ENCODE data around the gene FAAP20. TPM values are rescaled to one million over a fixed set of nuclear protein-coding genes. Genes with fewer than 3 reads are reported as not detected.

FAAP20 gene
- total and polyA plus RNA-seq, 2 experiments from 2014 or later, result 79.1 to 167 TPM

DNA sequence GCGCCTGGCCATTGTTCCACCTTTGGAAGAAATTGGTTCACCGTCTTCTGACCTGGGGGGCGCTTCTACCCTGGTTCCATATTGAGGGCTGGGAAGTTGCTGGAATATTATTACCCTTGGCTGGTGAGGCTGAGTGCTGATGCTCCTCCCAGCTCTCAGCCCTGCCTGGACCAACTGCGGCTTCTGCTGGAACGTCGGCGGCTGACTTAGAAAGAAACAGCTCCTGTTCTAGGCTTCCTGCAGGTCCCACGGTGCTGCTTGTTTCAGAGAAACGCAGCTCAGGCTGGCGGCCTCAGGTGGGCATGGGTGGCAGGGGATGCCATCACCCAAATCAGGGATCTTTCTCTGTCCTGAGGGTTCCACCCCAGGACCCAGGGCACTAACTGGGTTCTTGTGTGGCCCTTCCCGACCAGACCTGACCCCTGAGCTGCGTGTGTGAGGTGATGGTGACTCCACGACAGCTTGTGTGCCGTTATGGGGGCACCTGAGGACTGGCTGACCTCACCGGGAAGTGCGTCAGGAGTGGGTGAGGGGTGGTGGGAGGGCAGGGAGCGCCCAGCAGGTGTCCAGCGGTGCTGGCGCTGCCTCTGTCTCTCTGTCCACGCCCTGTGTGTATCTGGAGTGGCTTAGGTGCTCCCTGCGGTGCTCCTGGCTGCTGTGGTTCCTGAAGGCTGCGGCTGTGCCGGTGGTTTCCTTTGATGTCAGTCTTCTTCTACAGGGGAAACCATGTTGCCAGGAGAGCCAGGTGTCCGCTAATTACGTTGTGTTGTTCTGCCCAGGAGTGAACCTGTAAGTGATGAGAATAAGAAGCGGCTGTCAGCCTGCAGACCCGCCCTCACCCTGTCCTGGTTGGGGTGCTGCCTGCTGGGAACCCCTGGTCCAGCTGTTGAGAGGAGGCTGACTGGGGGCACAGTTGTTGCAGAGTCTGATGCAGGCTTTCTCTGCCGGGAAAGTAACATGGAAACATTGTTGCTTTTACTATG is 42.4 kb upstream of the FAAP20 start (continued):
- TF ChIP-seq, protein P1, sequence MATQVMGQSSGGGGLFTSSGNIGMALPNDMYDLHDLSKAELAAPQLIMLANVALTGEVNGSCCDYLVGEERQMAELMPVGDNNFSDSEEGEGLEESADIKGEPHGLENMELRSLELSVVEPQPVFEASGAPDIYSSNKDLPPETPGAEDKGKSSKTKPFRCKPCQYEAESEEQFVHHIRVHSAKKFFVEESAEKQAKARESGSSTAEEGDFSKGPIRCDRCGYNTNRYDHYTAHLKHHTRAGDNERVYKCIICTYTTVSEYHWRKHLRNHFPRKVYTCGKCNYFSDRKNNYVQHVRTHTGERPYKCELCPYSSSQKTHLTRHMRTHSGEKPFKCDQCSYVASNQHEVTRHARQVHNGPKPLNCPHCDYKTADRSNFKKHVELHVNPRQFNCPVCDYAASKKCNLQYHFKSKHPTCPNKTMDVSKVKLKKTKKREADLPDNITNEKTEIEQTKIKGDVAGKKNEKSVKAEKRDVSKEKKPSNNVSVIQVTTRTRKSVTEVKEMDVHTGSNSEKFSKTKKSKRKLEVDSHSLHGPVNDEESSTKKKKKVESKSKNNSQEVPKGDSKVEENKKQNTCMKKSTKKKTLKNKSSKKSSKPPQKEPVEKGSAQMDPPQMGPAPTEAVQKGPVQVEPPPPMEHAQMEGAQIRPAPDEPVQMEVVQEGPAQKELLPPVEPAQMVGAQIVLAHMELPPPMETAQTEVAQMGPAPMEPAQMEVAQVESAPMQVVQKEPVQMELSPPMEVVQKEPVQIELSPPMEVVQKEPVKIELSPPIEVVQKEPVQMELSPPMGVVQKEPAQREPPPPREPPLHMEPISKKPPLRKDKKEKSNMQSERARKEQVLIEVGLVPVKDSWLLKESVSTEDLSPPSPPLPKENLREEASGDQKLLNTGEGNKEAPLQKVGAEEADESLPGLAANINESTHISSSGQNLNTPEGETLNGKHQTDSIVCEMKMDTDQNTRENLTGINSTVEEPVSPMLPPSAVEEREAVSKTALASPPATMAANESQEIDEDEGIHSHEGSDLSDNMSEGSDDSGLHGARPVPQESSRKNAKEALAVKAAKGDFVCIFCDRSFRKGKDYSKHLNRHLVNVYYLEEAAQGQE (IDR thresholded peaks at IDR 0.05; ENCODE audit: unreplicated experiment), result no peak
- no peak for TF ChIP-seq ZNF331 (CRISPR knock-in tag; IDR thresholded peaks at IDR 0.05; ENCODE audit: low read depth)
- no peak for TF ChIP-seq CREB1 (CRISPR knock-in tag; IDR thresholded peaks at IDR 0.05; ENCODE audit: low read depth)
- TF ChIP-seq, protein P2, sequence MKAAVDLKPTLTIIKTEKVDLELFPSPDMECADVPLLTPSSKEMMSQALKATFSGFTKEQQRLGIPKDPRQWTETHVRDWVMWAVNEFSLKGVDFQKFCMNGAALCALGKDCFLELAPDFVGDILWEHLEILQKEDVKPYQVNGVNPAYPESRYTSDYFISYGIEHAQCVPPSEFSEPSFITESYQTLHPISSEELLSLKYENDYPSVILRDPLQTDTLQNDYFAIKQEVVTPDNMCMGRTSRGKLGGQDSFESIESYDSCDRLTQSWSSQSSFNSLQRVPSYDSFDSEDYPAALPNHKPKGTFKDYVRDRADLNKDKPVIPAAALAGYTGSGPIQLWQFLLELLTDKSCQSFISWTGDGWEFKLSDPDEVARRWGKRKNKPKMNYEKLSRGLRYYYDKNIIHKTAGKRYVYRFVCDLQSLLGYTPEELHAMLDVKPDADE (IDR thresholded peaks at IDR 0.05), result no peak
- TF ChIP-seq EZH2phosphoT487 (IDR thresholded peaks at IDR 0.05; ENCODE audit: unreplicated experiment), result no peak

DNA sequence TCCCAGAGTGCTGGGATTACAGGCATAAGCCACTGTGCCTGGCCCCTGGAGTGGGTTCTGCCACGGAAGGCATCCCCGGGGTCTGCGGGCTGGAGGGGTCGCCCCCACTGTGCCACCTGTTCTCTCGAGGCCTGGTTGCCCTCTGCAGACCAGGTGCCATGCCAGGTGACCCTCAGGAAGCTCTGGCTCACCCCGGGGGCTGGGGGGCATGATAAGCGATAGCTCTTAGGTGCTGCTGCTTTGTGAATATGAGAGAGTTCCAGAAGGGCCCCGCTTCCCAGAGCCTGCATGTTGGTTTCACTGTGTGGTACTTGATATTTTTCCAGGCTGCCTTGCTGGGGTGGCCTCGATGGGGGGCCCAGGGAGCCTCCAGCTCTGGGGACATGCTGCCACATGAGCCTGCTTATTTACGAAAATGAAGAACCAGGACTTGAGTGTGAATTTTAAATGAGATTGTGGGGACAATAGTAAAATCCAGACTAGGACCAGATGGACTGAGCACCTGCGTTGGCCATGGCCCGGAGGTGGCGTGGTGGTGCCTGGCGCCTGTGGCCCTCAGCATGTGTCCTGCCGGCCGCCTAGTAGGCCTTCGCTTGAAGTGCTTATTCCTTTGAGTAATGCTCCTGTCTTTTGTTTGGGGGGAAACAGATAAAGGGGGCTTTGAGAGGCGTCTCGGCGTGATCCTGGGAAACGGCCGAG is 40.9 kb upstream of the FAAP20 start:
- Mint-ChIP-seq H3K4me3 (no peak overlapping the region), H3K27me3 (ENCODE audit: insufficient read depth, low read depth, poor library complexity) (peaks cover 13% of the 10 kb centered on the region), H3K4me1 (peaks cover 73% of the 10 kb centered on the region), H3K9me3 (no peaks in the 10 kb centered on the region; the same call in 1 of the 3 replicates), H3K36me3 (ENCODE audit: low read depth) (peaks cover 3% of the 10 kb centered on the region; the same call in 1 of the 3 replicates), H3K27ac (peak overlapping the region; percentile 46; the same call in 1 of the 2 replicates)
- no peaks in the 10 kb centered on the region for H3K36me3 ChIP-seq (ENCODE audit: insufficient read depth)
- H3F3A ChIP-seq (replicated peaks; ENCODE audit: low read depth), result peaks cover 13% of the 10 kb centered on the region; the same call in 1 of the 2 replicates
- no peak for TF ChIP-seq NANOG (IDR thresholded peaks at IDR 0.05; ENCODE audit: borderline replicate concordance)
- no peak for TF ChIP-seq ZNF114 (CRISPR knock-in tag; IDR thresholded peaks at IDR 0.05)
- no peak for TF ChIP-seq STAT1 (IDR thresholded peaks at IDR 0.05; ENCODE audit: unreplicated experiment)
- TF ChIP-seq, protein P2 (IDR thresholded peaks at IDR 0.05), result no peak
- no peak for TF ChIP-seq JUNB (IDR thresholded peaks at IDR 0.05; ENCODE audit: unreplicated experiment)
- no peaks in the 10 kb centered on the region for H3K27me3 ChIP-seq (ENCODE audit: insufficient read depth)
- H4K20me1 ChIP-seq (replicated peaks; ENCODE audit: insufficient read depth), result peaks cover 93% of the 10 kb centered on the region
- H3K4me2 ChIP-seq, result no peak overlapping the region
- ATAC-seq, result no peak
- H3K4me1 ChIP-seq (ENCODE audit: insufficient read depth), result peaks cover 34% of the 10 kb centered on the region; the same call in 1 of the 2 replicates
- no peak overlapping the region for H2AFZ ChIP-seq
- no peaks in the 10 kb centered on the region for H3K9me2 ChIP-seq (ENCODE audit: insufficient read depth)
- H3K4me3 ChIP-seq, result no peak overlapping the region
- no peak for DNase-seq (ENCODE audit: low spot score)
- no peak overlapping the region for H3K27ac ChIP-seq (ENCODE audit: low read depth)
- peaks cover 100% of the 10 kb centered on the region for H3K79me2 ChIP-seq (replicated peaks; ENCODE audit: insufficient read depth)
